C4-2B (cell line): ENCODE data around the gene SHROOM2.

ENCODE experiments used
- H3K27ac ChIP-seq: fragments of 450-650 bp; 2 replicates; pipeline ENCODE4 v1.5.1; 2017
- CTCF ChIP-seq: fragments of 450-650 bp; conservative IDR thresholded peaks from 2 replicates; pipeline ENCODE4 v1.5.1; 2017; ENCODE audit warnings: mild to moderate bottlenecking
- ZFX ChIP-seq: fragments of 450-650 bp; IDR thresholded peaks from 2 replicates; pipeline ENCODE4 v1.6.1; 2017

The SHROOM2 gene

GRCh38 chrX:9785944-9786797 is at the start of gene SHROOM2:
SHROOM2 (plus strand) TSS chrX:9786429; CDS start chrX:9786546, 117 bp downstream.
- TF ChIP-seq CTCF (no peak), ZFX (no peak; the same call in 1 of the 2 replicates)
- H3K27ac ChIP-seq, result peak within 1 kb of the TSS; percentile 91

GRCh38 chrX:9737363-9737762 is 48.9 kb upstream of the SHROOM2 start:
- TF ChIP-seq CTCF (no peak), ZFX (no peak)
- H3K27ac ChIP-seq, result no peak overlapping the region

- TF ChIP-seq ZFX (no peak), CTCF (no peak)
- H3K27ac ChIP-seq, result no peak overlapping the region
These were observed 48.1 kb upstream of the SHROOM2 start for GRCh38 chrX:9738151-9738550.

GRCh38 chrX:9739130-9739529 is 47.1 kb upstream of the SHROOM2 start:
- TF ChIP-seq ZFX (no peak), CTCF (no peak)
- H3K27ac ChIP-seq, result no peak overlapping the region

- TF ChIP-seq CTCF (no peak), ZFX (no peak)
- no peak overlapping the region for H3K27ac ChIP-seq
These were observed 40.7 kb upstream of the SHROOM2 start for GRCh38 chrX:9745417-9746115.

- TF ChIP-seq ZFX, result no peak
- TF ChIP-seq CTCF, result no peak
- H3K27ac ChIP-seq, result no peak overlapping the region
These were observed 39.9 kb upstream of the SHROOM2 start for GRCh38 chrX:9746148-9746888.

GRCh38 chrX:9747644-9748043 is 38.6 kb upstream of the SHROOM2 start:
- TF ChIP-seq CTCF (no peak), ZFX (no peak)

More at GRCh38 chrX:9747644-9748043, 38.6 kb upstream of the SHROOM2 start:
- H3K27ac ChIP-seq, result no peak overlapping the region
